NCI-H187 (cell line): Measurements from ENCODE around the gene FHAD1.
"Not testable (repeated sequence)": the region's sequence is repeated elsewhere in the genome, so short reads cannot be mapped to it uniquely, and the experiment has no call there.

Experiments
- DNase-seq, 2 experiments: peaks; one replicate each; lab custom pipeline; 2025; lab: John Stamatoyannopoulos, UW

FHAD1 gene

GRCh38 chr1:15305468-15305770, 58.4 kb downstream of the FHAD1 start:
- no peak for DNase-seq

GRCh38 chr1:15306352-15306751, 59.3 kb downstream of the FHAD1 start:
- DNase-seq, result not testable (repeated sequence)

GRCh38 chr1:15308135-15308534, 61.1 kb downstream of the FHAD1 start:
- no peak for DNase-seq

GRCh38 chr1:15308621-15309027, 61.6 kb downstream of the FHAD1 start:
- DNase-seq, result no peak

DNA sequence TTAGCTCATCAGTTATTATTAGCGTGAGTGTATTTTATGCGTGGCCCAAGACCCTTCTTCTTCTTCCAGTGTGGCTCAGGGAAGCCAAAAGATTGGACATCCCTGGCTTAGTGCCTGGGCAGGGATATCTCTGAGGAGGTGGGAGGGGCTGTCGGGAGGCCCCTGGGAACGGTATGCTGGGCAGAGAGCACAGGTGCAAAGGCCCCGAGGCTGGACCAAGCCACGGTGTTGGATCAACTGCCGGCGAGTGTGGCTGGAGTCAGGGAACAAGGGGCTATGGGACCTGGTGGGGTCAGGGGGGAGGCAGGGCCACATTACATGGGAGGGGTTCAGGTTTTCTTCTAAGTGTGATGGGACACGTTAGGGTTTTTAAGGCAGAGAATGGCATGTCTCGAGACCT, 62.7 kb downstream of the FHAD1 start:
- no peak for DNase-seq

GRCh38 chr1:15310544-15310943, 63.5 kb downstream of the FHAD1 start:
- DNase-seq, result no peak

DNA sequence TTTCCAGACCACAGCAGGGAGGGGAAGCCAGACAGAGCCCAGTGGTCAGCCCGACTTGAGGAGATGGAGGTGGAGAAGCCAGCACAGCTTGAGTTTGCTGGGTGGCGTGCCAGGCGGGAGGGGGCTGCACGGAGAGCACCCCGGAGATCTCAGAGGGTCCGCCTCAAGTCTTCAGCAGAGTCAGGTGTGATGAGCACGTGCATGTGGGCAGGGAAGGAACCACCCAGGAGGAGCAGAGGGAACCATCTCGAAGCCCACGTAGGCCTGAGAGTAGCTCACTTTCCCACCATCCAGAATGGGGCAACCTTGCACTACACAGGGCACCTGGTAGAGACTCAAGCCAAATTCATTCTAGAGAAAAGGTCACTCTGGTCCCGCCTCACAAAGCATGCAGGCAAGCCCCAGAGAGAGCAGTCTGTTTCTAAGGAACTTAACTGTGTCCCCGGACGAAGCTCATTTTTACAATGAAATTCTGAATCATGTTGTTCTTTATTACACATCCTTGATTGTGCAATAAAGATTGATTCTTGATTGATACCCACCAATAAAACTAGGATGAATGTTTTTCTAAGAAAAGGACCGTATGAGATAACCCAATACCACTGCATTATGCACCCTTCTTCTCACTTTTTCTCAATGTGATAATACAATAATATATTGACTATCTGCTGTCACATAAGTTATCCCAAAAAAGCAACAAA, 64.2 kb downstream of the FHAD1 start:
- no peak for DNase-seq

DNA sequence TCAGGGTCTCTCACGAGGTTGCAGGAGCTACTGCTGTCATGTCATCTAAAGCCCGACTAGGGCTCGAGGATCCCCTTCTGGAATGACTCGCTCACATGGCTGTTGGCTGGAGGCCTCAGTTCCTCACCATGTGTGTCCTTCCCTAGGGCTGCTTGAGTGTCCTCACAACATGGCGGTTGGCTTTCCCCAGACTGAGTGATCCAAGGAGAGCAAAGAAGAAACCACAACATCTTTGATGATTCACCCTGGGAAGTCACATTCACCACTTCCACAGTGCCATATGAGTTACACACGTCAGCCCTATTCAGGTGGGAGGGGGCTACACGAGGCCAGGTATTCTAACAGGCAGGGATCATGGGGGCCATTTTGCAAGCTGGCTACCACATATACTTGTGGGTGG, 64.9 kb downstream of the FHAD1 start:
- DNase-seq, result no peak

DNA sequence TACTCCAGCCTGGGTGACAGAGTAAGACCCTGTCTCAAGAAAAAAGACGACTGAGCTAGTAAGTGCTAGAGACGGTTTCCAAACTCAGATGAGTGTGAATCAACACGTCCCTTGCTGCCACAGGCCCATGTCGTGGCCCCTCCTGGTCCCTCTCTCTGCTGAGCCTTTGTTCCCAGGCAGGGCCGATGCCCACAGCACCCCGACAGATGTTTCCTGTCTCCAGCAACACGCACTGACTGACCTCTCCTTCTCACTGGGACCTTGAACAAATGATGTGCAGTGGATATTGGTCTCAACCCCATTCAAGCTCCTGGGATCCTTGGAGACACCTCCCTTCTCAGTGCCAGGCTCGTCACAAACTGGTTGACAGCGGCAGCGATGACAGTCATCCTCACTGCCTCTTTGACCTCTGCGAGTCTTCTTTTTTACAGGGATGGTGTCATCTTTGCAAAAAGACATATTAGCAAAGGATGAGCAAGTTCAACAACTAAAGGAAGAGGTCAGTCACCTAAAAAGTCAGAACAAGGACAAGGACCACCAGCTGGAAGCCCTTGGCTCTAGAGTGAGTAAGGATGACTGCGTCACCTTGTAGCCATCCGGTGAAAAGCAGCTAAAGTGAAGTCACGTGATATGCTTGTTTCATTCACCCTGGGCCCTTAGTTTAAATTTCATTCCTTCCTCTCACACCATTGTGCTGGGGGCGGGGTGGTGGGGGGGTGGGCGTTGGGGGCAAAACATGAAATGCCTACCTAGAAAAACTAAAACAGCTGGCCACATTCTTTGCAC, 65.8 kb downstream of the FHAD1 start:
- DNase-seq, result no peak

- no peak for DNase-seq
These were observed 67.6 kb downstream of the FHAD1 start for GRCh38 chr1:15314328-15315281.

DNA sequence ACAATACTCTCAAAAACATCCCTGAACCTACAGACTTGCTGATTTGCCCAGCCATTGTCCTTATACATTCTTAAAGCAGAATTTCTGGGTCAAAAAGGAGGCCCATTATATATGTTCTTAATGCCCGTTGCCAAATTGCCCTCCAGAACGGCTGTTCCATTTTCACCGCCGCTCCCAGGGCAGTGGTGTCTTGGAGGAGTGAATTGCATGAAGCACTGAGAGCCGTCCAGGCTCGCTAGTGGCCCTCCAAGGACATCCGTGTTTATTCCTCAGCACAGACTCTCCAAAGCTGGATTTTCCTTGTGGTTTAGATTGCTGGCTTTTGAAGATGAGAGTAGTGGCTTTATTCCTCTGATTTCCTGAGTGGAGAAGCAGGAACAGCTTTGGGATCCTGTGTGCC, 68.8 kb downstream of the FHAD1 start:
- no peak for DNase-seq

DNA sequence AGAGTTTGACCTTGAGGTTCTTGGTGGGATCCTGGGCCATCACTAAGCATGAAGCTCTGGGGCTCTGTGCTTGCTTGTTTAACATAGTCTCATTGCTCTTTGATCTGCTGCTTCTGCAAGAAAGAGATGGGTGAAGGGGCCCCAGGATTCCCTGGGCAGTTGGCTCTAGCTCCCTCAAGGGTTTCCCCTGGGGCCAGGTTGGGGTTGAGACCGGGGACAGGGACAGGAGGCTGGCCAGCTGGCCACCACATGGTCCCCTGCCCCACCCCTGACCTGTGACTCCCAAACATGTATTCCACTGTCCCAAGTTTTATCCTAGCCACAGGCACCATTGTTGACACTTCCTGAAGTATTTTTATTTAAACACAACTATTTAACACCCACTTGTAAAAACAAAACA, 69.5 kb downstream of the FHAD1 start:
- no peak for DNase-seq

DNA sequence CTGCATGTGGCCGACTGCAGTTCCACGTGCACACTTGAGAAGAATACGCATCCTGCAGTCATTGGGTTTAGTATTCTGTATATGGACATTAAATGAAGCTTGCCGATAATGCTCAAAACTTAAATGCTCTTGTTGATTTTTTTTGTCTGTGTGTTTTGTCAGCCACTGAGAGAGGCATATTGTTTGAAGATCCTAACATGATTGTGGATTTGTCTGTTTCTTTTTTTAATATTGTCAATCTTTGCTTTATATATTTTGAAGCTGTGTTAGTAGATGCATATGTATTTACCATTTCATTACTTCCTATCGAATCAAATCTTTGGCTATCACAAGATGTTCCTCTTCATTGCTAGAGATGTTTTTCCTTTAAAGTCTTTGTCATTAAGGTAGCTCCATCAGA, 73.2 kb downstream of the FHAD1 start:
- DNase-seq, result no peak

DNA sequence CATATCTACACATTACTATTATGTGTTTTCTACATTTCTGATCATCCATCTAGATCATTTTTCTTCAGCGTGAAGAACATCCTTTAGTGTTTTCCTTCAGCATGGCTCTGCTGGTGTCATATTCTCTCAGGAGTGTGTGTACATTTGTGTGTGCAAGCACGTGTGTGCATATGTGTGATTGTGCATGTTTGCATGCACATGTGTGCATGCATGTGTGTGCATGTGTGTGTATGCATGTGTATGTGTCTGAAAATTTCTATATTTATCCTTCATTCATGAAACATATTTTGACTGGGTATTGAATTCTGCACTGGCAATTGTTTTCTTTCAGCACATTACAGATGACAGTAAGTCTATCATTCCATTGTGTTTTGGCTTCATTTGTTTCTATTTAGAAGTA, 74.6 kb downstream of the FHAD1 start:
- DNase-seq, result no peak

- no peak for DNase-seq
These were observed 75.8 kb downstream of the FHAD1 start for GRCh38 chr1:15322648-15323350.

DNA sequence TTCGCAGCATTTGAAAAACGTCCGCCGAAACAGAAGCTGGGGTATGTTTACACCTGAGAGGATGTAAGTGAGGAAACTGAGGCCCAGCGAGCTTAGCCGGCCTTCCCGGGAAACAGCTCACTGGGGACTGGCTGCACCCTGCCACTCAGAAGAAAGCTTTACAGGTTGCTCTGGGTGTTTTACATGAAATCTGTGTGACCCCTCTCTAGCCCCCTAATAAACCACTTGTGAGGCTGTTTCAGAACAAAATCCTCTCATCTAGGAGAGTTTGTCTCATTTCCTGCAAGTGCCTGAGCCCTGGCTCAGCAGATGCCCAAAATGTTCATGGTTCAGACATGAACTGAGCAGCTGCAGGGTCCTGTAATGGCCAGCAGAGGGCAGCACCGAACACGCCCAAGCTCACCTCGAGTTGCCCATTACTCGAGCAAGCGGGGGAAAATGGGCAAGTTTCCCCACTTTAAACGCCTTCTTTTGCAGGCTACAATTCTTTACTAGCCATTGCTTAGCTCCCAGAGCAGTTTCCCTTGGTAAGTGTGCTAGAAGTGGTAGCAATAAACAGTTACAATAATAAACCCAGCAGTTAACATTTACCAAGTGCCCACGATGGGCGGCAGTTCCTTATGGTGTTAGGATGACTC, 76.4 kb downstream of the FHAD1 start:
- DNase-seq, result peak; percentile 15 to 51

GRCh38 chr1:15323989-15324868, 77.2 kb downstream of the FHAD1 start:
- no peak for DNase-seq

GRCh38 chr1:15324869-15325335, 77.9 kb downstream of the FHAD1 start:
- DNase-seq, result no peak

DNA sequence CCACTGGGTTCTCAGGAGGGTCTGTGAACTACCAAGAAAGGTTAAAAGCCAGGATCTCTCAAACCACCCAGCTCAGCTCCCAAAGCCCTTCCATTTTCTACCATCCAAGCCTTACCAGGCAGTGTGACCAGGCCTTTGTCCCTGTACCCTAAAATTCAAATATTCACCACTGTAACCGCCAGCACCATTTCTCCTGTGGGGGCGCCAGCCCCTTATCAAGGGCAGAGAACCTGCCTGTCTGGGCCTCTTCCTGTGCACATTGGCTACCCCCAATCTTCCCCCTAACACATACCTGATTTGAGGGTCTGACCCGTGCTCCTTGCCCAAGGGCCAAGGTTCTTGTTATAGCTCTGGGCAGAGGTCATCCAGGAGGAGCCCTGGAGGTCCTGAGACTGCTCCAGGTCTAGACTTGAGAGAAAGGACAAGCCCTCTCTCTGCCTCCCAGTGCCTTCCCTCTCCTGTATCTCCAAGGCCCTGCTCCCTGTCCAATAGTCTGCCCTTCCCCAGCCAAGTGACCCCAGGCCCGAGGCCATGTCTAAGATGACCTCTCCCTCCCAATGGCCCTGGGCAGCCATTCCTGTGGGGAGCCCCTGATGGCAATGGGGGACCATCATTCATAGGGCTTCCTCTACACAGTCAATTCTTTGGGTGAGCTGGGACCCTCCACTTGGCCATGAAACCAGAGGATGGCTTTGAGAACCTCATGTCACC, 78.5 kb downstream of the FHAD1 start:
- DNase-seq, result no peak
